GM18499 (cell line): ENCODE measurements around the gene ROBO2.

Experiments
- ATAC-seq: cut with Tn5 transposase; IDR thresholded peaks from one replicate; pipeline ENCODE4 v1.9.1; 2021; ENCODE audit warnings: moderate number of reproducible peaks; ENCODE audit not compliant: insufficient read depth, unreplicated experiment

The ROBO2 gene

DNA sequence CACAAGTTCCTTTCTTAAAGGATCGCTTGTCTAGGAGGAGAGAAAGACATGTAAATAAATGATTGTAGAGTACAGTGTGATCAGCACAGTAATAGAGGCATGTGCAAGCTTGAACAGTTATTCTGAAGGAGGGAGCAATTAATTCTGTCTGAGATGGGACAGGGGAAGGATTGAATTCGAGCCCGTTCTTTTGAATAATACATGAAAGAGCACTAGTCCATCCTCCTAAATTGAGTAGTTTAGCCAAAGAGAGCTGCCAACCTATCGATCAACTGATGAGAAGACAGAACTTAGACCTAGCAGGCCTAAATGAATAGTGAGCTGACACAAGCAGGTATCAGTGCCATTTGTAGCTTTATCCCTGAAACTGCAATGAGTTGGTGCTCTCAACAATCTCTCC lies 142.4 kb downstream of the ROBO2 start:
- no peak for ATAC-seq

DNA sequence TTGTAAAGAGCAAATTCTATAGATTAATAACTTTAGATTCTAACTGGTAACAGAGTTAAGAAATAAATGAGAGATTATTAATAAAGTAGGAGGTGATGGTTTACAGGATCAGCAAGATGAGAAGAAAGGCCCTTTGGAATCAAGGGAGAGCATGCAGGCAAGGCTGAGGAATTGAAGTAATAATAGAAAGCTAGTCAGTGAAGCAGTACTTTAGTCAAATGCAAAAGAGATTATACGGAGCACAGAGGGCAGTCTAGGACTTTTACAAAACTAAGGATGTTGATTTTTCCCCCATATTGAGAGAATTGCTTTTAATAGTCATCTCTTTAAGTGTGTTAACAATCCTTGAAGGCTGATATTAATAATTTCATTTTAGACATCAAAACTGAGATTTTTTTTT lies 146.4 kb downstream of the ROBO2 start:
- no peak for ATAC-seq

DNA sequence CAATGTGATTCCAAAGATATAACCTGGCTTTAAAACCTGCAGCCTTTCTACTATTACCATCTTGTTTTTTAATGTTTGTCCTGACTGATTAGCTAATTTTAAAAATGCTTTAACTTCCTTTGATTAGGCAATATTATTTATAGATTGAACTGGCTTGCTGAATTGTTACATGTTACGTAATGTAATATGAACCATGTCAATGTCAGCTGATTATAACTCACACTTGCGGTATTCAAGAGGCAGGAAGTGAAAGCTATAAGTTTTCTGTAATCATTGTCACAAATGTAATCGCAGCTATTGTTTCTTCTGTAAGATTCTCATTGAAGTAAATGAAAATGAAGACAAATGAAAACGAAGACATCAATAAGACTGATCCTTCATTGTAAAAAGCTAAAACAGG lies 146.8 kb downstream of the ROBO2 start:
- no peak for ATAC-seq

DNA sequence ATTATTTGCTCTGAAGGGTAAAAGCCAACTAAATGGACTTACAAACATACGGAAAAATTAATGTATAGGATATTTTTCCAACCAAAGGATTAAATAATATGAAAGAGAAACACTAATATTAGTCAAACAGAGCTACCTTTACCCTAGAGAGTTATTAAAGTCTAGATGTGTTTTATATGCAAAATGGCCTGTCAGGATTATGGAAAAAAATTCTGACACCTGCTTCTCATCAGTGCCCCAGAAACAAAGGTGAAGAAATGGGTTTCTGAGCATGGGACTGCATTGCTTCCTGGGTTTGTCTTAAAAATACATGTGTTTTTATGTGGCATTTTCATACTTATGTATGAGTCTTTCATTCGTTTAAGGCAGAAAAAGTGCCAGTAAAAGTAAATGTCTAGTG lies 148.3 kb downstream of the ROBO2 start:
- ATAC-seq = no peak

DNA sequence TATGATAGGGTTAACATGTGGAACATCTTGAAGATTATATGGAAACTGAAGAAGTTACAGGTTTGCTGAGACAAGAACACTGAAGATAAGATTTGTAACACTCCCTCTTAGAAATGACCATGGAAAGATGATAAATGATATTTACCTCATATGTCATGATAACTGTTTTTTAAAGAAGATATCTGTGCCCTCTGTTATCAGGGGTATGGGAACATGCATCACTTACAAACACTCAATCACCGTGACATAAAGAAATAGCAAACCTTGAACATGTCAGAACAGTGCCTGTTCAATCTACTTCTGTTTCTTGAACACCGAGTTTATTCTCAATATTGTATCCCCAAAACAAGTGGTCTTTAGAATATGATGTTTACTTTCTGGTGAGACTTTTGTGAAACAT lies 149.4 kb downstream of the ROBO2 start:
- no peak for ATAC-seq

DNA sequence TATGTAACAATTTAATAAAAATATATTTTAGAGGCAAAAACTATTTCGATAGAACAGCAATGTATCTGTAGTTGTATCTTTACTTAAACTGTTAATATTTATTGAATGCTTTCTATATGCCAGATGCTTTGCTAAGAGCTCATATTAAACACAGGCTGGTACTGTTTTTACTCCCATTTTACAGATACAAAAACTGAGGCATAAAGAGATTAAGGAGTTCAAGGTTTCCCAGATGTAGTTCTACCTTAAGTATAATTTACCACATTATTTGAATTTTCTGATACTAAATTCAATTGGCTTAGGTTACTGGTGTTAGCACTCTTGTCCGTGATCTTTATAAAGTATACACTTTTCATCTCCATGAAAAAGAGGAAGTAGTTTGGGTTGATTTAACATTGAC lies 149.8 kb downstream of the ROBO2 start:
- no peak for ATAC-seq

DNA sequence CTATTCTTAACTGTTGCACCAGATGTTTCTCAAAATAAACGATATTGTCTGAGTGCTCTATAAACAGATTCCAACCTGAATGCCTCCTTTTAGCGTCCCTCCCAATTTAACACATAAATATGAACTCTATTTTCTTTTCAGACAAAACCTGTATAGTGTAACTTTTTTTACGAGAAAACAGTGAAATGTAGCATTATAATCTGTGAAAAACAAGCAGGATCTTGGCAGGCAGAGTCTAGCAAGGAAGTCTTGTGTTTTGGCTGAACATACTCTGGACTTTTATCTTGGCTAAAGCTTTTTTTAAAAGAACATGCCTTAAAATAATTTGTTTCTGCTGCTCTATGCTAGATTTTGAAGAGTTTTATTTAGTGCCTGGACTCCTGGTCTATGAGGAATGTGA lies 150.5 kb downstream of the ROBO2 start:
- no peak for ATAC-seq

DNA sequence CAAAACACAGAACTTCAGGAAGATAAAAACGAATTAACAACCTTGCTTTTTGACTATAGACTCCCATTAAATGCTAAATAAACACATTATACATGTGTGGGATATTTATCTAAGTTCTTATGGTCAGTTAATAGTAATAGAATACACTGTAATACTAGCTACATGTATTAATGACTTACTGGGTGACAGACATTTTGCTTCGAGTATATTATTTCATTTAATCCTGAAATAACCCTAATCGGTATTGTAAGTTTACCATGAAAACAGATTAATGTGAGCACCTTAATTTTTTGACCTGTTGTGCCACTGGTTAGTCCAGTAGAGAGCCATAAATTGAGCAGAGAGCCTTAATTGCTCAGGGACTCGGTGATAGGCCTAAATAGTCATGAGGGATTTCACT lies 151.1 kb downstream of the ROBO2 start:
- ATAC-seq = no peak

DNA sequence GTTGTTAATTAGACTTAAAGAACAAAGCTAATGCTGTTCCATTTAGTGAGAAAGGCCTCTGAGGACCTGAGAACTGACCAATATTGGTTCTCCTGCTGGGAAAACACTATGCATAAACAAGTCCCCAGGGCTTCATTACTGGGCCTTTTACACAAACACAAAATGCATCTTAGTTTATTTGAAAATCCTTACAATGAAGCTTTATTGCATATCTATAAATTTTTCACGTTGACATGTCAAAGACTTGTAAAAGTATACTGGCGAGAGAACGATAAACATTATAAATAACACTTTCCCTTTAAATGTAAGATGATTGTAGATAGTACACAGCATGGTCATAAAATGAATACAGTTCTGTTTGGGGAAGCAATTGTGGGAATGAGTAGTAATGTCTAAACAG lies 151.7 kb downstream of the ROBO2 start:
- no peak for ATAC-seq

DNA sequence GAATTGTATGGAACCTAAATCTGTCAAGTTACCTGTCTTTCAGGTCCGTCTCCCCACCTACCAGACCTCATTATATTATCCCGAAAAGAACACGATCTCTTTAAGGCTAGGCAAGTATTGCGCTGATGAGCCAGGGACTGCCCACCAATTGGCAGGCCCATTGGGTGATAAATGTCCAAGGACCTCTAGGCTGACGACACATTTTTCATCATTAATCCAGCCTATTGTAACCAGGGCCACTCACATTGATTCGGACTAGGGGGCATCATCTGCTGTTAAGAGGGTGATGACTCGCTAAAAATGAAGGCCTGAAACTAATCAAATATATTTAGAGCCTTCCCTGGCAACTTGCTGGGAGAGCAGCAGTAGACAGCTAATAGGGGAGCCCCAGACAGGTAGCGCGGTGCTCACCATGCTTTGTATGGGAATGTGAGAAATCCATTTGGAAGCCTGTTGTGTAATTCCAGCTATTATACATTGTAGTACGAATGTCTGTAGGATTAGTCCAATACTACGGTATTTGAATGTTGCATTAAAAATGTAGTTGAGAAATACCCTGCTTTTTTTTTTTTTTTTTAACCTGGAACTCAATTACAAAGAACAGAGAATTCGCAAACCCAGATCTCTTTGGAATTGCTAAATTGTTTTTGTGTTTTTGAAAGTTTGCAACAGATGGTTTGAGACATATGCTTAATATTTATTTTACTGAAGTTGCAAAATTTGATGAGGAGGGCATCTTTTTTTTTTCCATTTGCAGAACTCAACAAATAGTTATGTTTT lies 156.1 kb downstream of the ROBO2 start:
- ATAC-seq = no peak

DNA sequence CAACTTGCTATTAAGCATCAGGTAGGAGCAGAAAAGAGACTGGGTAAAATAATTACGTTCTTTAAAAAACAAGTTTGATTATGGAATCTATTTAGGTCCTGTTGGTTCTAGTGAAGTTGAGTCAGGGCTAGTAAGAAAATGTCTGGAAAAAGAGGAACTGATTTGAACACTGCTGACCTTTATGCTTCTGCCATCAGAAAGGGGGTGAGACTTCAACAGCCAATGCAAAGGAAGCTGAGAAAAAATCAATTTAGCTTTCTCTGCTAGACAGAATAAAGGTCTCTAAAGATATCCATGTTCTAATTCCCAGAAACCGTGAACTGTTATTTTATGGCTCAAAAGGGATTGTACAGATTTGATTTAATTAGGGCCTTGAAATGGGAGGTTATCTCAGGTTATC lies 157.5 kb downstream of the ROBO2 start:
- no peak for ATAC-seq

DNA sequence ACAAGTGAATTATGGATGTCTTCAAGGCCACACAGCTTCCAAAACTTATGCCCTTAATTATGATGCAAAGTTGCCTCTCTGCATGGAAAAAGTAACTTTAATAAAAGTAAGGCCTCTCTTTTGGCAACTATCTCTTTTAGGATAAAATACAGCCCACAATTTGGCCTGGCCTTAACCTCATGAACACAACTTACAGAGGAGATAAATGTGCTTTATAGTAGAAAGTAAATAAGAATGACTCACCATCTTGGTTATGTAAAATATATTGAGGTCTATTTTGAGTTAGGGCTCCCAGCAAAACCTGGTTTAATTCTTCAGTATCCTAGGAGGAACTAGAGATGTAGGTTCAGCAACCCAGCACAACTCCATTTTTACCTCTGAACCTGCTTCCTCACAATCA lies 164.0 kb downstream of the ROBO2 start:
- no peak for ATAC-seq

DNA sequence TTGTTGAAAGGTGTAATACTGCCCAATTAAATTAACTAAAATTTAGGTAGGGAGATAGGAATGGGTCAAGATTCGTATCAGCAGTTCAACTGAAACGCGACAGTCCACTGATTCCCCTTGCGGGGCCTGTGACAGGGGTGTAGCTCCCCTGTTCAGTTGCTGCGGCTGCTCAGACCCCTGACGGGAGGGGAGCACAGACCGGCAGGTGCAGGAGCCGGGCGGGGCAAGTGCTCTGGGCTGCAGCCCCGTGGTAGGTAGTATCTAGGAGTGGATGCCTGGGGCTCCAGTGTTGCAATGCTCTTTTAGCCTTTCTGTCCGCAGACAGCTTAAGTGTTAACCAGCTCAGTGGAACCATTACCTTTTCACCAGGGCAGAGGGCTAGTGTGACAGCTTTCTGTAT lies 164.9 kb downstream of the ROBO2 start:
- no peak for ATAC-seq

DNA sequence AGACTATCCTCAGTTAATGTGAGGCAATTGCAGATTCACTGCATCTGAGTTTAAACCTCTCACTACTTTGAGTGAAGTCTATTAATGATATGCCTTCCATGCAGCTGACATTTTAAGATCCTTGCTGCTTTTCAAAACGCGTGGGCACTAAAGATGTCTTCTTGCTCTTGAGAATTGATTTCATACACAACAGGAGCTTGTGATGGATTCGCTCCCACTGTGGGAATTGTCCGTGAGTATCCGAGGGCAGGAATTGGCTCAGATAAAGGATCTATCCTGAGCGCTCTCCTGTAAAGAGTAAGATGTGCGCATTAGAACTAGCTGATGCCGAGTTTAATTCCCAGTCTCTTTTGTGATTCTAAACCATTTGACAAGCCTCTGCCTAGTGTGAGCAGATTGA lies 167.9 kb downstream of the ROBO2 start:
- no peak for ATAC-seq

DNA sequence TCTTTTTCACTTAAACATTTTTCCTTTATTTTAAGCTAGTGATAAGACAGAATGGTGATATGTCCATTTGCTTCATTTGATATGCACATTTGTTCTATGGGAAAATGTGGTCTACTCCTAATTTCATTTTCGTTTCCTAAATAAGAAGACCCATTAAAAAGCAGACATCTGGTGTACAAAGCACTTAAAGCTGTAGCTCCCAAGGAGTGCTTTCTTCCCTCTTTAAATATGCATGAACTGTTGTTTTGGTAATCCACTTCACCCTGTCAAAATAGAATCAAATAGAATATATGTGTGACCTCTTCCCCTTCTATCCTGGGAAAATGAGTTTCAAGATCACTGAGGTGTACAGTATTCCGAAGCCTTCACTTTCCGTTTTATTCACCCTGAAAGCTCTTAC lies 182.8 kb downstream of the ROBO2 start:
- no peak for ATAC-seq

DNA sequence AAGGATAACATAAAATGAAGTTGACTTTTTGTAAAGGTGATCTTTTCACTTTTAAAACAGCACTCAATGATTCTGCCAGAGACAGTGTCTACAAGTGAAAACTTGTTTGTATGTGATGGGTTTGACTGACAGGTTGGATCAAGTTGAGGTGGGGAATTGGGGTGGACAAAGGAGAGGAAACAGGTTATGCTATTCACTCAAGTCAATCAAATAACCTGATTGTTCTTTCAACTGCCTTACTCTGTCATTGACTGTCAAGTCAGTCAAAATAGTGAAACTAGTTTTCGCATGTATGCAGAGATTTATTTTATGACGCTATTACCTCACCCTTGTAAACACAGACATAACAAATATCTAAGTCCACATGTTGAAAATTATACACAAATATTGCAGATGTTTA lies 187.7 kb downstream of the ROBO2 start:
- ATAC-seq = no peak

DNA sequence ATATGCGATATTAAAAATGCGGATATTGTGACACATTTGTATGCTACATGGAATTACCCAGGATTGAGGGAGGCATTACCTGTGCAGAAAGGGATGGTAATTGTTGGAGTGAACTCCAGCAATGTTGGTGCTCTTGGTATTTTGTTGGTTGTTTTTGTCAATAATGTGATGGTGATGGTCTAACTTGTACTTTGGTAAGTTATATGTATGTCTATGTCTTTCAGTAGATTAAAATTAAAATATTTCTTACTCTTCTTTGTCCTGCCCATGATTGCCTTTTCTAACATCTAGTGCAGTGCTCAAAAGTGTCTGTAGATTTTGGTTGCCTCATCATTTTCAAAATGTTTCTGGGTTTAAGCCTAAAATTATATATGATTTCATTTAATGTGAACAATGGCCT lies 192.7 kb downstream of the ROBO2 start:
- no peak for ATAC-seq

DNA sequence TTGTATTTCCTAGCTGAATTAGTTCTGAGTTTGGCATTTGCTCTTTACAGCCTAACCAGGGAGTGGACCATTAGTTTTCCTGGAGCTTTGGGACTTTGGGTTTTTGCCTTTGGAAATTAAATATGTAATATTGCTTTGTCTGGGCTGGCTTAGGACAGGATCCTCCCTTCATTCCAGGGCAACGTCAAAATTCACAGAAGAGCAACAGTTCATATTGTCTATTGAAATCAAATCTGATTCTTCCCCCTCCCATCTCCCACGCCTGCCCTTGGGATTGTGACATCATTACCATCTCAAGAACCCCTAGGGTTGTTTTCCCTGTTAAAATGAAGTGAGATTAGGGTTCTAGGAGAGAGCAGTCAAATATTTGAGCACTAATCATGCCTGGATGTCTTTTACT lies 194.1 kb downstream of the ROBO2 start:
- no peak for ATAC-seq

DNA sequence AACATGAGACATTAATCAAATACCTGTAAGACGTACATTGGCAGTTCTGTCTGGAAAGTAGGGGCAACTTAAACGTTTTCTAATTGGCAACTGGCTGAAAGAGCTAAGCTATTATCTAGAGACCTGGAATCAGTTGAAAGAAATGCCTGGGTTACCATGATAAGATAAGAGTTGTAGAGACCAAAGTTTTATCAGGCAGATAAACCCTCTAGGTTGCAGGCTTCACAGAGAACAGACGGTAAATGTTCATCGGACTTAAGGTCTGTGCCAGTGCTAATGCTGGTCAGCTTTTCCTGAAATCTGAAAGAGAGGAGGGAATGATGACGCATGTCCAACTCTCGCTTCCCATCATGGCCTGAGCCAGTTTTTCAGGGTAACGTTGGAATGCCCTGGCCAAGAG lies 196.2 kb downstream of the ROBO2 start:
- ATAC-seq = no peak

DNA sequence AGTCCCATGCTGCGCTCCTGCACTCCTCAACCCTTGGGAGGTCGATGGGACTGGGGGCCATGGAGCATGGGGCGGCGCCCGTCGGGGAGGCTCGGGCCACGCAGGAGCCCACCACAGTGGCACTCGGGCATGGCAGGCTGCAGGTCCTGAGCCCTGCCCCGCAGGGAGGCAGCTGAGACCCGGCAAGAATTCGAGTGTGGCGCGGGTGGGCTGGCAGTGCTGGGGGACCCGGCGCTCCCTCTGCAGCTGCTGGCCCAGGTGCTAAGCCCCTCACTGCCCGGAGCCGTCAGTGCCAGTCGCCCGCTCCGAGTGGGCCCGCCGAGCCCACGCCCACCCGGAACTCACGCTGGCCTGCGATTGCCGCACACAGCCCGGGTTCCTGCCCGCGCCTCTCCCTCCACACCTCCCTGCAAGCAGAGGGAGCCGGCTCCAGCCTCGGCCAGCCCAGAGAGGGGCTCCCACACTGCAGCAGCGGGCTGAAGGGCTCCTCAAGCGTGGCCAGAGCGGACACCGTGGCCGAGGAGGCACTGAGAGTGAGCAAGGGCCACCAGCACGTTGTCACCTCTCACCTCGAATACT lies 200.3 kb downstream of the ROBO2 start:
- ATAC-seq = no peak

DNA sequence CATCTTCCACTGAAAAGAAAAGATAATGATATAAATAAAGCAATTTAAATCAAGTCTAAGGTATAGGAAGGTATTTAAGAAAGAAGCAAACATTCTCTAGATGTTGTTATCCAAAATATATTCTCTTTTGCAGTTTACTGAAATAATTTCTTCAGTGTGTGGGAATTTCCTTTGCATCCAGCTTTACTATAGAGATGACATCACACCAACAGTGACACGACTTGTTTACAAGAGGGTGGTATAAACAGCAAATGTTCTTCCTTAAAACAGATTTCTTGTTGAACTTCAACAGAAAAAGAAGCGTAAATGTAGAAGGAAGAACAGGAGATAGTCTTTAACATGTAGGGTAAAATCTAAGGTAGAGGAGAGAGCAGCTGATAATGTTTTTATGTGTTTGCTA lies 202.5 kb downstream of the ROBO2 start:
- ATAC-seq = no peak

DNA sequence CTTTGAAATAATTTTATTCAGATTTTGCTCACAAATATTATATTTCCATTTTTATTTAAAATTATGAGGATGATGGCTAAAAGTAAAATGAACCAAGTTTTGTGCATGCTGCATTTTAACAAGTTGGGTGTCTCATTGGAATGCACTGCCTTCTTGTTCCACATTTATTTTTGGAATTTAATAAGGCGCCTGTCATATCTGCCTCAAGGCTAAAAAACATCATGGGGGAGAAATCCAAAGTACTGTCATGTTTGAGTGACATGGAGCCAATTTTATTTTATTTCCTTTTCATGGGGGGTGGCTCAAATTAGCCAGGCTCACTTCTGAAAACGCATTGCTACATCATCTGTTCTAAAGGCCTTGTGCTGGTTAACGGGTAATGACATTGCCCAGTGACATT lies 205.1 kb downstream of the ROBO2 start:
- no peak for ATAC-seq
